ENCODE results near the gene KIAA0586.

DNA sequence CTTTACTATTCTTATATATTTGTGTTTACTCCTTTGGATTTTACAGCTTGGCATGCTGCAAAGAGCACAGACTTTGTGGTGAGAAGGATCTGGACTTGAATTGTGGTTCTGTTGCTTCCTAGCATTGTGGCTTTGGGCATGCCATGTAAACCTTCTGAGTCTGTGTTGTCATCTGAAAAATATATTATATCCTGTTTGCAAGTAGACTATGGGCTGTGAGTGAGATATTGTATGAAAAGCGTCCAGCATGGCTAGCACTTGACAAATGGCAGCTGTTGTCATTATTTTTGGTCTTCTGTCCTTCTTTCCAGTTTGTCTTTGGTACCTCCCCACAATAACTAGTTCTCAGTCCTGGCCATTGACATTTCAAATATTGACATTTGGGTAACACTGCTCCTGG is 148.4 kb downstream of the KIAA0586 start:
- TF ChIP-seq CTCF (IDR thresholded peaks at IDR 0.05; ENCODE audit: low read length): no peak
- TF ChIP-seq EZH2 (optimal IDR thresholded peaks at IDR 0.05; ENCODE audit: low read depth, low read length): no peak
- no peak for TF ChIP-seq EZH2phosphoT487 (IDR thresholded peaks at IDR 0.05; ENCODE audit: low read length)
